ENCODE results near the gene BBIP1. TPM values are rescaled to one million over a fixed set of nuclear protein-coding genes. Genes with fewer than 3 reads are reported as not detected.

The BBIP1 gene
- total and polyA plus RNA-seq, 10 of the 15 experiments (the other 5 are each of a cell fraction or from before 2014, with no cell fraction given): 13.8 to 40.8 (median 31.3) TPM

DNA sequence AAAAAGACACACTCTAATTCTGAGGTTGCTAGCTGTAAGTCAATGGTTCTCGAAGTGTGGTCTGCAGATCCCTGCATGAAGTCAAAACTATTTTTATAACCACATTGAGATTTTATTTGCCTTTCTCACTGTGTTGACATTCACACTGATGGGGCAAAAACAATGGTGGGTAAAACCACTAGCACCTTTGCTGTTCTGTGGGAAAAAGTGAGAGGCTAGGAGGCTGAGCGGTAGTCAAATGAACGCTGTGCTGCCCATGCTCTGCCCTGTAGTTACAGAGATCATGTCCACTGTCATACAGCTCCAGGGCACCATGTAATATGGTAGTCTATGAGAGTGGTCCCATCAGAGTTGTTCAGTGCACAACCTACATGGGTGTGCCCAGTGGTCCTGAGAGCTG, 68.9 kb downstream of the BBIP1 start (continued):
- TF ChIP-seq ZNF592 (IDR thresholded peaks at IDR 0.05) (no peak), IKZF1 (conservative IDR thresholded peaks at IDR 0.05) (peak; percentile 62), BHLHE40 (IDR thresholded peaks at IDR 0.05; ENCODE audit: borderline replicate concordance in 1 of 2, low read depth in 2 of 2, low read length in 1 of 2) (peak; percentile 12 to 14; a peak in 2 of 4 replicates), RUNX3 (IDR thresholded peaks at IDR 0.05; ENCODE audit: low read length) (0 out of 2 replicates have a peak, but pooled peaks have one; percentile 25), NR2F1 (conservative IDR thresholded peaks at IDR 0.05) (0 out of 2 replicates have a peak, but pooled peaks have one; percentile 32), MTA2 (IDR thresholded peaks at IDR 0.05; ENCODE audit: low read depth) (peak; percentile 64), MEF2B (IDR thresholded peaks at IDR 0.05; ENCODE audit: partially characterized antibody, poor library complexity, severe bottlenecking) (peak; percentile 78), NBN (IDR thresholded peaks at IDR 0.05) (peak; percentile 28; the same call in 1 of the 2 replicates)
- TF ChIP-seq, protein P1, sequence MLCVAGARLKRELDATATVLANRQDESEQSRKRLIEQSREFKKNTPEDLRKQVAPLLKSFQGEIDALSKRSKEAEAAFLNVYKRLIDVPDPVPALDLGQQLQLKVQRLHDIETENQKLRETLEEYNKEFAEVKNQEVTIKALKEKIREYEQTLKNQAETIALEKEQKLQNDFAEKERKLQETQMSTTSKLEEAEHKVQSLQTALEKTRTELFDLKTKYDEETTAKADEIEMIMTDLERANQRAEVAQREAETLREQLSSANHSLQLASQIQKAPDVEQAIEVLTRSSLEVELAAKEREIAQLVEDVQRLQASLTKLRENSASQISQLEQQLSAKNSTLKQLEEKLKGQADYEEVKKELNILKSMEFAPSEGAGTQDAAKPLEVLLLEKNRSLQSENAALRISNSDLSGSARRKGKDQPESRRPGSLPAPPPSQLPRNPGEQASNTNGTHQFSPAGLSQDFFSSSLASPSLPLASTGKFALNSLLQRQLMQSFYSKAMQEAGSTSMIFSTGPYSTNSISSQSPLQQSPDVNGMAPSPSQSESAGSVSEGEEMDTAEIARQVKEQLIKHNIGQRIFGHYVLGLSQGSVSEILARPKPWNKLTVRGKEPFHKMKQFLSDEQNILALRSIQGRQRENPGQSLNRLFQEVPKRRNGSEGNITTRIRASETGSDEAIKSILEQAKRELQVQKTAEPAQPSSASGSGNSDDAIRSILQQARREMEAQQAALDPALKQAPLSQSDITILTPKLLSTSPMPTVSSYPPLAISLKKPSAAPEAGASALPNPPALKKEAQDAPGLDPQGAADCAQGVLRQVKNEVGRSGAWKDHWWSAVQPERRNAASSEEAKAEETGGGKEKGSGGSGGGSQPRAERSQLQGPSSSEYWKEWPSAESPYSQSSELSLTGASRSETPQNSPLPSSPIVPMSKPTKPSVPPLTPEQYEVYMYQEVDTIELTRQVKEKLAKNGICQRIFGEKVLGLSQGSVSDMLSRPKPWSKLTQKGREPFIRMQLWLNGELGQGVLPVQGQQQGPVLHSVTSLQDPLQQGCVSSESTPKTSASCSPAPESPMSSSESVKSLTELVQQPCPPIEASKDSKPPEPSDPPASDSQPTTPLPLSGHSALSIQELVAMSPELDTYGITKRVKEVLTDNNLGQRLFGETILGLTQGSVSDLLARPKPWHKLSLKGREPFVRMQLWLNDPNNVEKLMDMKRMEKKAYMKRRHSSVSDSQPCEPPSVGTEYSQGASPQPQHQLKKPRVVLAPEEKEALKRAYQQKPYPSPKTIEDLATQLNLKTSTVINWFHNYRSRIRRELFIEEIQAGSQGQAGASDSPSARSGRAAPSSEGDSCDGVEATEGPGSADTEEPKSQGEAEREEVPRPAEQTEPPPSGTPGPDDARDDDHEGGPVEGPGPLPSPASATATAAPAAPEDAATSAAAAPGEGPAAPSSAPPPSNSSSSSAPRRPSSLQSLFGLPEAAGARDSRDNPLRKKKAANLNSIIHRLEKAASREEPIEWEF (IDR thresholded peaks at IDR 0.05; ENCODE audit: insufficient replicate concordance, low read depth, low read length): peak; percentile 20
- TF ChIP-seq, protein P2, sequence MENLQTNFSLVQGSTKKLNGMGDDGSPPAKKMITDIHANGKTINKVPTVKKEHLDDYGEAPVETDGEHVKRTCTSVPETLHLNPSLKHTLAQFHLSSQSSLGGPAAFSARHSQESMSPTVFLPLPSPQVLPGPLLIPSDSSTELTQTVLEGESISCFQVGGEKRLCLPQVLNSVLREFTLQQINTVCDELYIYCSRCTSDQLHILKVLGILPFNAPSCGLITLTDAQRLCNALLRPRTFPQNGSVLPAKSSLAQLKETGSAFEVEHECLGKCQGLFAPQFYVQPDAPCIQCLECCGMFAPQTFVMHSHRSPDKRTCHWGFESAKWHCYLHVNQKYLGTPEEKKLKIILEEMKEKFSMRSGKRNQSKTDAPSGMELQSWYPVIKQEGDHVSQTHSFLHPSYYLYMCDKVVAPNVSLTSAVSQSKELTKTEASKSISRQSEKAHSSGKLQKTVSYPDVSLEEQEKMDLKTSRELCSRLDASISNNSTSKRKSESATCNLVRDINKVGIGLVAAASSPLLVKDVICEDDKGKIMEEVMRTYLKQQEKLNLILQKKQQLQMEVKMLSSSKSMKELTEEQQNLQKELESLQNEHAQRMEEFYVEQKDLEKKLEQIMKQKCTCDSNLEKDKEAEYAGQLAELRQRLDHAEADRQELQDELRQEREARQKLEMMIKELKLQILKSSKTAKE (IDR thresholded peaks at IDR 0.05; ENCODE audit: low read depth, poor library complexity, severe bottlenecking): peak; percentile 41
- TF ChIP-seq, protein P3, sequence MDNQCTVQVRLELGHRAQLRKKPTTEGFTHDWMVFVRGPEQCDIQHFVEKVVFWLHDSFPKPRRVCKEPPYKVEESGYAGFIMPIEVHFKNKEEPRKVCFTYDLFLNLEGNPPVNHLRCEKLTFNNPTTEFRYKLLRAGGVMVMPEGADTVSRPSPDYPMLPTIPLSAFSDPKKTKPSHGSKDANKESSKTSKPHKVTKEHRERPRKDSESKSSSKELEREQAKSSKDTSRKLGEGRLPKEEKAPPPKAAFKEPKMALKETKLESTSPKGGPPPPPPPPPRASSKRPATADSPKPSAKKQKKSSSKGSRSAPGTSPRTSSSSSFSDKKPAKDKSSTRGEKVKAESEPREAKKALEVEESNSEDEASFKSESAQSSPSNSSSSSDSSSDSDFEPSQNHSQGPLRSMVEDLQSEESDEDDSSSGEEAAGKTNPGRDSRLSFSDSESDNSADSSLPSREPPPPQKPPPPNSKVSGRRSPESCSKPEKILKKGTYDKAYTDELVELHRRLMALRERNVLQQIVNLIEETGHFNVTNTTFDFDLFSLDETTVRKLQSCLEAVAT (IDR thresholded peaks at IDR 0.05): peak; percentile 43; the same call in 1 of the 2 replicates

Measured in GM12878 (cell line).